ENCODE data around the gene HDAC5.

The HDAC5 gene

GRCh38 chr17:44070455-44071197 is 52.8 kb downstream of the HDAC5 start, which contains the start of gene G6PC3:
Gene G6PC3, plus strand, starts transcription at chr17:44070735. Its CDS starts 231 bp downstream, at chr17:44070966.
- peak within 1 kb of the TSS; percentile 50 for H2BK5ac ChIP-seq (ENCODE audit: low read depth, low read length, poor library complexity, severe bottlenecking)
- H2BK120ac ChIP-seq (ENCODE audit: low read depth, low read length): peak within 1 kb of the TSS; percentile 78
- peak within 1 kb of the TSS; percentile 79 to 98 for H3K4ac ChIP-seq (ENCODE audit: low read depth in 1 of 2, low read length in 2 of 2)
- WGBS: under 1% methylated on average over 50 of the region's 53 CpGs
- H3K23ac ChIP-seq (ENCODE audit: low read length in 2 of 2): peak within 1 kb of the TSS in 1 of 2 experiments; percentile 37
- H3K79me1 ChIP-seq (replicated peaks; ENCODE audit: low read length, poor library complexity, severe bottlenecking): peaks cover 25% of the 10 kb centered on the region
- peak within 1 kb of the TSS; percentile 96 for H4K8ac ChIP-seq (ENCODE audit: low read length)
- H3K27ac ChIP-seq (ENCODE audit: low read length, poor library complexity, severe bottlenecking): peak within 1 kb of the TSS; percentile 97
- no peaks in the 10 kb centered on the region for H3K27me3 ChIP-seq (ENCODE audit: control insufficient read depth in 1 of 2, insufficient read depth in 1 of 2, low read length in 2 of 2)
- peak within 1 kb of the TSS; percentile 78 for H2AFZ ChIP-seq (ENCODE audit: low read depth, low read length)
- peak within 1 kb of the TSS; percentile 73 for H3K4me2 ChIP-seq (ENCODE audit: low read length, poor library complexity, severe bottlenecking)
- H3K4me1 ChIP-seq (ENCODE audit: control insufficient read depth, insufficient read depth, low read depth, low read length): peaks cover 7% of the 10 kb centered on the region
- peak within 1 kb of the TSS; percentile 93 for H3K9ac ChIP-seq (ENCODE audit: low read length)
- H2AK5ac ChIP-seq (ENCODE audit: low read length, severe bottlenecking): peak within 1 kb of the TSS; percentile 92
- peak within 1 kb of the TSS in 1 of 2 experiments; percentile 99 for H3K14ac ChIP-seq (ENCODE audit: low read length in 2 of 2)
- peak within 1 kb of the TSS; percentile 75 for H2BK15ac ChIP-seq (ENCODE audit: low read depth, poor library complexity, severe bottlenecking)
- peaks cover 22% of the 10 kb centered on the region in 2 experiments for H3K36me3 ChIP-seq (ENCODE audit: control insufficient read depth in 1 of 2, insufficient read depth in 2 of 2, low read depth in 1 of 2, low read length in 2 of 2)
- peak within 1 kb of the TSS; percentile 12 to 29 for H2BK12ac ChIP-seq (ENCODE audit: low read length in 2 of 2)
- H3K18ac ChIP-seq (ENCODE audit: low read depth in 1 of 2, low read length in 2 of 2): peak within 1 kb of the TSS; percentile 94 to 99
- peak; percentile 99 for DNase-seq
- no peaks in the 10 kb centered on the region for H3K9me3 ChIP-seq (ENCODE audit: control insufficient read depth, low read length)
- peak within 1 kb of the TSS; percentile 85 for H4K91ac ChIP-seq (ENCODE audit: low read length)
- peak within 1 kb of the TSS; percentile 77 to 91 for H3K4me3 ChIP-seq (ENCODE audit: insufficient read depth in 1 of 2, low read depth in 1 of 2, low read length in 2 of 2)

GRCh38 chr17:44069974-44070454 is 53.4 kb downstream of the HDAC5 start:
- H3K79me1 ChIP-seq (replicated peaks; ENCODE audit: low read length, poor library complexity, severe bottlenecking): peaks cover 21% of the 10 kb centered on the region
- H2AK5ac ChIP-seq (ENCODE audit: low read length, severe bottlenecking): peak overlapping the region; percentile 92
- no peaks in the 10 kb centered on the region for H3K27me3 ChIP-seq (ENCODE audit: control insufficient read depth in 1 of 2, insufficient read depth in 1 of 2, low read length in 2 of 2)
- H3K23ac ChIP-seq (ENCODE audit: low read length in 2 of 2): no peak overlapping the region
- H3K4me1 ChIP-seq (ENCODE audit: control insufficient read depth, insufficient read depth, low read depth, low read length): peaks cover 10% of the 10 kb centered on the region
- peak overlapping the region in 1 of 2 experiments; percentile 24 for H3K4ac ChIP-seq (ENCODE audit: low read depth in 1 of 2, low read length in 2 of 2)
- H3K27ac ChIP-seq (ENCODE audit: low read length, poor library complexity, severe bottlenecking): peak overlapping the region; percentile 88
- no peak overlapping the region for H2BK15ac ChIP-seq (ENCODE audit: low read depth, poor library complexity, severe bottlenecking)
- peak overlapping the region; percentile 73 for H3K4me2 ChIP-seq (ENCODE audit: low read length, poor library complexity, severe bottlenecking)
- peak overlapping the region; percentile 36 for H2AFZ ChIP-seq (ENCODE audit: low read depth, low read length)
- H3K9ac ChIP-seq (ENCODE audit: low read length): peak overlapping the region; percentile 93
- no peak overlapping the region for H3K14ac ChIP-seq (ENCODE audit: low read length in 2 of 2)
- no peaks in the 10 kb centered on the region for H3K9me3 ChIP-seq (ENCODE audit: control insufficient read depth, low read length)
- peak overlapping the region in 1 of 2 experiments; percentile 58 for H3K18ac ChIP-seq (ENCODE audit: low read depth in 1 of 2, low read length in 2 of 2)
- DNase-seq: peak; percentile 66
- WGBS: 16% methylated on average over 3 of the region's 7 CpGs
- H4K91ac ChIP-seq (ENCODE audit: low read length): no peak overlapping the region
- no peak overlapping the region for H2BK120ac ChIP-seq (ENCODE audit: low read depth, low read length)
- peak overlapping the region in 1 of 2 experiments; percentile 71 for H3K4me3 ChIP-seq (ENCODE audit: insufficient read depth in 1 of 2, low read depth in 1 of 2, low read length in 2 of 2)
- H4K8ac ChIP-seq (ENCODE audit: low read length): peak overlapping the region; percentile 92
- peak overlapping the region in 1 of 2 experiments; percentile 29 for H2BK12ac ChIP-seq (ENCODE audit: low read length in 2 of 2)
- peaks cover 15 to 16% of the 10 kb centered on the region in 2 experiments for H3K36me3 ChIP-seq (ENCODE audit: control insufficient read depth in 1 of 2, insufficient read depth in 2 of 2, low read depth in 1 of 2, low read length in 2 of 2)
- peak overlapping the region; percentile 50 for H2BK5ac ChIP-seq (ENCODE audit: low read depth, low read length, poor library complexity, severe bottlenecking)

- 99% methylated on average over 5 of the region's 9 CpGs for WGBS
Measured at GRCh38 chr17:44067545-44067940, 55.9 kb downstream of the HDAC5 start.

More at GRCh38 chr17:44067545-44067940, 55.9 kb downstream of the HDAC5 start:
- Histone ChIP-seq H3K4me1 (ENCODE audit: control insufficient read depth, insufficient read depth, low read depth, low read length) (peaks cover 13% of the 10 kb centered on the region), H3K36me3 (ENCODE audit: control insufficient read depth in 1 of 2, insufficient read depth in 2 of 2, low read depth in 1 of 2, low read length in 2 of 2) (peaks cover 6 to 17% of the 10 kb centered on the region in 2 experiments), H3K4ac (ENCODE audit: low read depth in 1 of 2, low read length in 2 of 2) (no peak overlapping the region), H2BK15ac (ENCODE audit: low read depth, poor library complexity, severe bottlenecking) (no peak overlapping the region), H3K27me3 (ENCODE audit: control insufficient read depth in 1 of 2, insufficient read depth in 1 of 2, low read length in 2 of 2) (no peaks in the 10 kb centered on the region), H4K91ac (ENCODE audit: low read length) (no peak overlapping the region), H2BK120ac (ENCODE audit: low read depth, low read length) (no peak overlapping the region), H3K79me1 (replicated peaks; ENCODE audit: low read length, poor library complexity, severe bottlenecking) (peaks cover 2% of the 10 kb centered on the region), H3K27ac (ENCODE audit: low read length, poor library complexity, severe bottlenecking) (no peak overlapping the region), H3K23ac (ENCODE audit: low read length in 2 of 2) (no peak overlapping the region), H3K14ac (ENCODE audit: low read length in 2 of 2) (no peak overlapping the region), H3K4me2 (ENCODE audit: low read length, poor library complexity, severe bottlenecking) (no peak overlapping the region), H3K9ac (ENCODE audit: low read length) (peak overlapping the region; percentile 96), H3K18ac (ENCODE audit: low read depth in 1 of 2, low read length in 2 of 2) (no peak overlapping the region), H4K8ac (ENCODE audit: low read length) (peak overlapping the region; percentile 4), H2BK12ac (ENCODE audit: low read length in 2 of 2) (no peak overlapping the region), H2AFZ (ENCODE audit: low read depth, low read length) (no peak overlapping the region), H3K4me3 (ENCODE audit: insufficient read depth in 1 of 2, low read depth in 1 of 2, low read length in 2 of 2) (no peak overlapping the region), H2AK5ac (ENCODE audit: low read length, severe bottlenecking) (no peak overlapping the region), H3K9me3 (ENCODE audit: control insufficient read depth, low read length) (no peaks in the 10 kb centered on the region), H2BK5ac (ENCODE audit: low read depth, low read length, poor library complexity, severe bottlenecking) (no peak overlapping the region)
- DNase-seq: no peak

All from mesenchymal stem cell (in vitro differentiated cells and primary cell).